GM21619 (cell line): Measurements from ENCODE around the gene HNF1A.

ENCODE experiments used
- ATAC-seq: cut with Tn5 transposase; IDR thresholded peaks from one replicate; pipeline ENCODE4 v1.9.1; 2021; ENCODE audit not compliant: unreplicated experiment

HNF1A gene

GRCh38 chr12:121008347-121009098 is 30.2 kb downstream of the HNF1A start:
- no peak for ATAC-seq

- ATAC-seq = no peak
Observed at GRCh38 chr12:121009741-121010140, 31.4 kb downstream of the HNF1A start.

DNA sequence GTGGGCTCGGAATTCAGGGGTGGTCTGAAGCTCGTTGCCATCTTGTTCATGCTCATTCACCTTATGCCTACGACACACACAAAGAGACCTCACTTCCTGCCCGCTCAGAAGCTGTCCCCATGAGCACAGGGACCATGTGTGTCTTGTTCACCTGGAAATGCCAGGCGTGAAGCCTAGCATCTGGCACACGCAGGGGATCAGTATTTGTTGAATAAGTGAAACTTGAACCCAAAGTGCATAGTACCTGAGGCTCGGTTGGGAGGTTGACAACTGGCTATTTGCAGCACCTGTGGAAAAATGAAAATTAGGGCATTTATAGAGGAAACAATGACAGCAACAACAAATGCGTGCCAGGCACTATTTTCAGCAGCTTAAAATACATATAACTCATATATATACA is 32.5 kb downstream of the HNF1A start:
- ATAC-seq = no peak

GRCh38 chr12:121011820-121012219 is 33.5 kb downstream of the HNF1A start:
- no peak for ATAC-seq

DNA sequence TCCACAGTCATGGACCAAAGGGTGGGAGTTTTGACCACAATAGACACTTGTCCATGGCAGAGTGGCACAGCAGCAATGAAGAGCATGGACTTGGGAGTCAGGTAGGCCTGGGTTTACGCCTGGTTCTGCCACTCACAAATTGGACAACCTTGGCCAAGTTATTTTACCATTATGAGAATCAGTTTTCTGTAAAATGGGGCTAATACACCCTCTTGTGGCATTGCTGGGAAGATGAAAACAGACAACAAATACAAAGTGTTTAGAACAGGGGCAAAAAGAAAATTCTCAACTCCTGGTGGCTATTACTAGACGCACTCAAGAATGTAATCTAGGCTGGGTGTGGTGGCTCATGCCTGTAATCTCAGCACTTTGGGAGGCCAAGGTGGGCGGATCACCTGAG is 35.4 kb downstream of the HNF1A start:
- no peak for ATAC-seq

DNA sequence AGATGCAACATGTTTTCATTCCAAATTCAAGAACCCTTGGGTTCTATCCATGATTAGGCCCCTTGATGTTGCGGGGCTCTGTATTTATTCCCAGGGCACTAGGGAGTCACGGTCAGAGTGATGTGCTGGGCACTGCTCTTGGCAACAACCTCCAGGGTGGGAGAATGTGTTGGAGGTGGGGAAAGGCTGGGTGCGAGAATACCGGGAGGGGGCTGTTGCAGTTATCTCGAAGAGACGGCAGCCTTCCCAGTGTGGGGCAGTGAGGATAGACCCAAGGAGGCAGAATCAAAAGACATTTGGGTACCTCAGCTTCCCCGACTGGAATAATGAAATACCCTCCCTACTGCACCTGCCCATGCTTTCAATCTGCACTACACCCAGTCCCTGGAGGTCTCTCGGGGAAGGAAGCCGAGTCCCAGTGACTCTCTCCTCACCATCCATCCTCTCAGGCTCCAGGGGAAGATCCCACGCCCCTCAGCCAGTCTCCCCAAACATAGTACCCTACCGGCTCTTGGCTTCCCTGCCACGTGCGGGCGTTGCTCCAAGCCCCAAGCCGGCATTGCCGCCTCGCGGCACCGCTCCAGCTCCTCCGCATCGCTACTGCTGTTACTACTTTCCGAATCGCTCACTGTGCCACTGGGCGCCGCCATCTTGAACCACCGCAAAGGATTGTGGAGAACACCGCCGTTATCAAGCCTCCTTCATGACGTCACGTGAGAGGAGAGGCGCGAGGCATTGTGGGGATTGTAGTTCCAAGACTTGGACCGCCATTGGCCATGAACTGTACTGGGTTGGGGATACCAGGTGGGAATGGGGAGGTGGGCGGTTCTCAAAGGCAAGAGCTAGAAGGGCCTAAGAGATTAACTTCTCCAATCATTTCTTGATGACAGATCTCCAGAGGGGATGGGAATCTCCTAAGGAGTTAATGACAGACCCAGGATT is 37.8 kb downstream of the HNF1A start, which contains the start of gene C12orf43:
TSS of gene C12orf43 (minus strand) at position 663 of the 942 bp plus-strand sequence. CDS start at position 650, 13 bp downstream.
- ATAC-seq = peak; percentile 96

DNA sequence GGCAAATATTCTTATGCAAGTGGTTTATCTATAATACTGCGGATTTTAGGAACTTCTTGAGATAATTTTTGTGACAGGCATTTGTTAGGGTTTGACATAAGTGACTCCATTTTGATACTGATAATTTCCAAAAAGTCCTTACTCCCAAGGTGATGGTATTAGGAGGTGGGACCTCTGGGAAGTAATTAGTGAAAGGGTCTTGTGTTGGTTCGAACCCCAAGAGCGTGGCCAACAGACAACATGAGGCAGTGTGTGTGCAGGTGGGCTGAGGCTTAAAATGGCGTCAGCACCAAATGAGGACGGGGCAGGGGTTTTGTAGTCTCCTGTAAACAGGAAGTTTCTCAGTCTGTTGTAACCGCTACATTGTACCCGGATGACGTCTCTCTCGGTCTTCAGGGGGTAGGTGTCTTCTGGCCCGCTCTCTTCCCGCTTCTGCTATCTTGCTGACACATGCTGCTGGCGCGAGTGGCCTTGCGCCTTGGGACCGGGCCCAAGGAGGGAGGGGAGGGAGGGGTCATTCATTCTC is 39.7 kb downstream of the HNF1A start:
- no peak for ATAC-seq

DNA sequence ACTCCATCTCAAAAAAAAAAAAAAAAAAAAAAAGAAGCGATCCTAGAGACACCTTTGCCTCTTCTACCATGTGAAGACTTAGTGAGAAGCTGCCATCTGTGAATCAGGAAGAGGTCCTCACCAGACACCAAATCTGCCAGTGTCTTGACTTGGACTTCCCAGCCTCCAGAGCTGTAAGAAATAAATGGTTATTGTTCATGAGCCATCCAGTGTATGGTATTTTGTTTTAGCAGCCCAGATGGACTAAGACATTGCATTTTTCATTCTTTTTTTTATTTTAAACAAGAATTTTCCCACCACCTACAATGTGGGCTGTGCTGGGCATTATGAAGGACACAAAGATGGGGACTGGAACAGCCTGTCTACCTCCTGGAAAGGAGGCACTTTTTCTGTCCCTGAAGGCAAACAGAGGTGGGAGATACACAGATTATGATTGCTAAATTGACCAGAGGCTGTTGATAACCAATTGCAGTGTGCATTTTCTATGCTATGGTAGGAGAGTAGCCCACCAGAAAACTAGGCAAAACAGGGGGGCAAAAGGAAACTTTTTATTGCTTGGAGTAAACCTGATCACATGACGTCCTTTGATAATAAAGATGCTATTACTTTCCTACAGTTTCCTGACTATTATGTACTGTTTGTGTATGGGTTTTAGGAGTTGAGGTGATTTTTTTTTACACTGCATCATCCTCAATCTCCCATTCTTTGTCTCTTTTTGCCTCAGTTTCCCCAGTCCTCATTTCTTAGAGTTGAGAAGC is 40.7 kb downstream of the HNF1A start:
- ATAC-seq = no peak

- no peak for ATAC-seq
Observed at GRCh38 chr12:121021754-121022153, 43.4 kb downstream of the HNF1A start.

GRCh38 chr12:121022713-121023112 is 44.4 kb downstream of the HNF1A start:
- no peak for ATAC-seq

GRCh38 chr12:121023799-121024198 is 45.5 kb downstream of the HNF1A start:
- ATAC-seq = no peak

- no peak for ATAC-seq
Observed at GRCh38 chr12:121025442-121026226, 47.3 kb downstream of the HNF1A start.

- no peak for ATAC-seq
Observed at GRCh38 chr12:121026274-121027045, 48.1 kb downstream of the HNF1A start.

DNA sequence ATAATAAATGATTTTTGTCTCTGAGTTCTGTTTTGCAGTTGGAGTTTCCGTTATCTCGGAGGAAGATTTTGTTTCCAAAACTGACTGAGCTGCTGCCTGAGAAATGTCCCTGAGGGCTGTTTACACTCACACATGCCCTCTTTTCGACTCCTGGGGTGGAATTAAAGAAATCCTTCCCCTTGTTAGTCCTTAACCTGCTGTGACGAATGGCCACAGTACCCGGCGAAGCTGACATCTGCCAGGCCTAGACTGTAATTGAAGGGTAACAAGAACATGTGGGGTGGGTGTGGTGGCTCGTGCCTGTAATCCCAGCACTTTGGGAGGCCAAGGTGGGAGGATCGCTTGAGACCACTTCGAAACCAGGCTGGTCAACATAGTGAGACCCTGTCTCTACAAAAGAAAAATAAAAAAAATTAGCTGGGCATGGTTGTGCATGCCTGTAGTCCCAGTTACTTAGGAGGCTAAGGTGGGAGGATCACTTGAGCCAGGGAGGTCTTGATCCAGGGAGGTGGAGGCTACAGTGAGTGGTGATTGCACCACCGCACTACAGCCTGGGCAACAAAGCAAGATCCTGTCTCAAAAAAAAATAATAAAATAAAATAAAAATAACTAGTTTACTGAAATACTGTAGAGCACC is 52.4 kb downstream of the HNF1A start:
- ATAC-seq = no peak

GRCh38 chr12:121033625-121034349 is 55.4 kb downstream of the HNF1A start:
- ATAC-seq = no peak

DNA sequence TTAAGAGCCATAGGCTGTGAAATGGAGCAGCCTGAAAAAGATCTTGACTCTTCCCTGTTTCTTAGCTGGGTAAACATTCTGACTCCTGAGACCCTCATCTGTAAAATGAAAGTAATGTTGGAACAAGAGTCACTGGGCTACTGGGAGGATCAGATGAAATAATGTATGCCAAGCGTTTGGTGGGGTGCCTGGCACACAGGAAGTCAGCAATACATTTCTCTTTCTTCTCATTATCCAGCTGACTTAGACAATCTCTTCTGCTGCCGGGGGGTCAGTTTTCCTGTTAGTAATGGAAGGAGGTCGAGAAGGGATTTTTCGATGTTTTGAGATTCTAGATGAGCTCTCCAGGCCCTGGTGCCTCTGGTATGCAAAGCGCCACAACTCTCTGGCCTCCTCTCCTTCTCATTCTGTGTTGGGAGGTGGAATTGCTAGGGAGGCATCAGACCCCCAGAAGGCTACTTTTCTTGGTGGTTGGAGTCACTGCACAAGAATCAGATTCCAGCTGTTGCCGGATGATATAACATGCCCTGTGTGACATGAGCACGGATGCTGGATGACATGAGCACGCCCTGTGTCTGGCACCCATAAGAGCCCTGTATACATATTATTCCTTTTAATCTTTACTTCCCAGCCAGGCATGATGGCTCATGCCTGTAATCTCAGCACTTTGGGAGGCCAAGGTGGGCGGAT is 56.4 kb downstream of the HNF1A start:
- ATAC-seq = no peak

DNA sequence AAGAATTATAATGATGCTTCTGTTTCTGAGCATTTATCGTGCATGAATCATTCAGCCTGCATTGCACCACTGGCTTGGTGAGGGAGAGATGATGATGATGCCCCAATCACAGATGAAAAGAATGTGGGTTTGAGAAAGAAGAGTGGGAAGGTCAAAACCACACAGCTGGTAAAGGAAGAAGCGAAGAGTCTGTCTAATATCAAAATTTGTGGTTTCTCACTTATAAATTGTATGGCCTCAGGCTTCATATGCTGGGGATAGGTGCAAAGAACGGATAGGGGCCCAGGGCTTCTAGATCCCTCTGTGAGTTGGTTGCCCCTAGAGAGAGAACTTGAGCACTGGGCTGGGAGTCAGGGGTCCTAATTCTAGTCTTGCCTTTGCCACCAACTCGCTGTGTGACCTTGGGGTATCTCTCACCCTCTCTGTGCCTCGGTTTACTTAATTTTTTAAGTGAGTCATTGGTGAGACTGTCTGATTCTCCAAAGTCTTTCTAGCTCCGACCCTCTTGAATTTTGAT is 58.5 kb downstream of the HNF1A start:
- no peak for ATAC-seq
